HEK293 (cell line): ENCODE data around the gene SFMBT2.

Source experiments
- BCL11B ChIP-seq: fragments of 450-650 bp; formaldehyde crosslinking; IDR thresholded peaks from 2 replicates; pipeline ENCODE4 v1.5.1; 2016; ENCODE audit warnings: low read depth, missing biosample characterization, missing genetic modification characterization
- HOXD13 ChIP-seq: sonication (generic); formaldehyde crosslinking; IDR thresholded peaks from 2 replicates; pipeline ENCODE4 v1.8.0; 2022; ENCODE audit warnings: missing genetic modification reagents, borderline replicate concordance
- IKZF3 ChIP-seq: fragments of 450-650 bp; IDR thresholded peaks from 2 replicates; pipeline ENCODE4 v1.5.0; 2018; ENCODE audit warnings: missing biosample characterization, mild to moderate bottlenecking, missing genetic modification characterization, moderate library complexity
- MEIS1 ChIP-seq: sonication (generic); formaldehyde crosslinking; IDR thresholded peaks from 2 replicates; pipeline ENCODE4 v1.8.1; 2022; ENCODE audit warnings: missing genetic modification reagents, mild to moderate bottlenecking, borderline replicate concordance
- OSR2 ChIP-seq: fragments of 450-650 bp; formaldehyde crosslinking; IDR thresholded peaks from 2 replicates; pipeline ENCODE4 v1.5.1; 2016; ENCODE audit warnings: missing biosample characterization, missing genetic modification characterization
- YY2 ChIP-seq: fragments of 450-650 bp; formaldehyde crosslinking; IDR thresholded peaks from 2 replicates; pipeline ENCODE4 v1.5.1; 2016; ENCODE audit warnings: missing biosample characterization, missing genetic modification characterization
- ZBTB20 ChIP-seq: fragments of 450-650 bp; formaldehyde crosslinking; IDR thresholded peaks from 2 replicates; pipeline ENCODE4 v1.5.1; 2016; ENCODE audit warnings: missing biosample characterization, missing genetic modification characterization
- ZIC2 ChIP-seq: fragments of 450-650 bp; formaldehyde crosslinking; IDR thresholded peaks from 2 replicates; pipeline ENCODE4 v1.5.1; 2016; ENCODE audit warnings: missing biosample characterization, missing genetic modification characterization
- ZNF114 ChIP-seq: fragments of 450-650 bp; formaldehyde crosslinking; IDR thresholded peaks from 2 replicates; pipeline ENCODE4 v1.5.0; 2017; ENCODE audit warnings: missing biosample characterization, missing genetic modification characterization
- ZNF121 ChIP-seq: fragments of 450-650 bp; formaldehyde crosslinking; IDR thresholded peaks from 2 replicates; pipeline ENCODE4 v1.5.1; 2016; ENCODE audit warnings: missing biosample characterization, missing genetic modification characterization
- ZNF155 ChIP-seq: fragments of 450-650 bp; formaldehyde crosslinking; IDR thresholded peaks from 2 replicates; pipeline ENCODE4 v1.5.1; 2016; ENCODE audit warnings: missing biosample characterization, missing genetic modification characterization
- ZNF202 ChIP-seq: fragments of 450-650 bp; formaldehyde crosslinking; IDR thresholded peaks from 2 replicates; pipeline ENCODE4 v1.5.1; 2016; ENCODE audit warnings: missing biosample characterization, missing genetic modification characterization, borderline replicate concordance
- ZNF274 ChIP-seq, 2 experiments: fragments of 200-500 bp in 1 of 2; fragments of 450-650 bp in 1 of 2; sonication (Bioruptor generic) in 1 of 2; formaldehyde crosslinking in 1 of 2; IDR thresholded peaks; 2 replicates each; pipeline versions ENCODE4 v1.5.1 to v1.6.1; 2014 to 2016; ENCODE audit warnings: borderline replicate concordance in 1 of 2, inconsistent platforms in 1 of 2, low read length in 1 of 2, missing biosample characterization in 1 of 2, missing genetic modification characterization in 1 of 2
- ZNF302 ChIP-seq: fragments of 450-650 bp; formaldehyde crosslinking; IDR thresholded peaks from 2 replicates; pipeline ENCODE4 v1.5.1; 2016; ENCODE audit warnings: missing biosample characterization, missing genetic modification characterization, low read depth
- ZNF311 ChIP-seq: fragments of 450-650 bp; formaldehyde crosslinking; IDR thresholded peaks from 2 replicates; pipeline ENCODE4 v1.5.1; 2017; ENCODE audit warnings: missing biosample characterization, missing genetic modification characterization, borderline replicate concordance
- ZNF514 ChIP-seq: fragments of 450-650 bp; formaldehyde crosslinking; IDR thresholded peaks from 2 replicates; pipeline ENCODE4 v1.5.1; 2016; ENCODE audit warnings: missing biosample characterization, missing genetic modification characterization
- ZNF549 ChIP-seq: fragments of 450-650 bp; IDR thresholded peaks from 2 replicates; pipeline ENCODE4 v1.5.1; 2018; ENCODE audit warnings: missing biosample characterization, missing genetic modification characterization, mild to moderate bottlenecking, inconsistent platforms, moderate library complexity
- ZNF560 ChIP-seq: fragments of 450-650 bp; formaldehyde crosslinking; IDR thresholded peaks from 2 replicates; pipeline ENCODE4 v1.5.1; 2017; ENCODE audit warnings: missing biosample characterization, missing genetic modification characterization, borderline replicate concordance
- ZNF585B ChIP-seq: fragments of 450-650 bp; formaldehyde crosslinking; IDR thresholded peaks from 2 replicates; pipeline ENCODE4 v1.5.1; 2016; ENCODE audit warnings: missing biosample characterization, missing genetic modification characterization
- ZNF610 ChIP-seq: fragments of 450-650 bp; formaldehyde crosslinking; IDR thresholded peaks from 2 replicates; pipeline ENCODE4 v1.5.1; 2016; ENCODE audit warnings: missing biosample characterization, missing genetic modification characterization, borderline replicate concordance
- ZNF654 ChIP-seq: fragments of 450-650 bp; formaldehyde crosslinking; IDR thresholded peaks from 2 replicates; pipeline ENCODE4 v1.5.1; 2016; ENCODE audit warnings: low read depth, missing biosample characterization, missing genetic modification characterization
- ZNF660 ChIP-seq: fragments of 450-650 bp; IDR thresholded peaks from 2 replicates; pipeline ENCODE4 v1.5.1; 2018; ENCODE audit warnings: missing biosample characterization, mild to moderate bottlenecking, missing genetic modification characterization
- TF ChIP-seq, protein P1 (sequence below): fragments of 450-650 bp; formaldehyde crosslinking; IDR thresholded peaks from 2 replicates; pipeline ENCODE4 v1.5.1; 2016; ENCODE audit warnings: missing biosample characterization, missing genetic modification characterization
- TF ChIP-seq, protein P2 (sequence below): sonication (generic); formaldehyde crosslinking; IDR thresholded peaks from 2 replicates; pipeline ENCODE4 v1.8.1; 2022; ENCODE audit warnings: mild to moderate bottlenecking, moderate library complexity, missing genetic modification reagents
- TF ChIP-seq, protein P3 (sequence below): fragments of 450-650 bp; IDR thresholded peaks from 2 replicates; pipeline ENCODE4 v1.5.1; 2018; ENCODE audit warnings: missing biosample characterization, mild to moderate bottlenecking, missing genetic modification characterization
- TF ChIP-seq, protein P4 (sequence below): fragments of 450-650 bp; formaldehyde crosslinking; IDR thresholded peaks from 2 replicates; pipeline ENCODE4 v1.5.1; 2016; ENCODE audit warnings: missing biosample characterization, missing genetic modification characterization
- TF ChIP-seq, protein P5 (sequence below): fragments of 450-650 bp; formaldehyde crosslinking; IDR thresholded peaks from 2 replicates; pipeline ENCODE4 v1.5.1; 2016; ENCODE audit warnings: missing biosample characterization, missing genetic modification characterization

SFMBT2 gene

DNA sequence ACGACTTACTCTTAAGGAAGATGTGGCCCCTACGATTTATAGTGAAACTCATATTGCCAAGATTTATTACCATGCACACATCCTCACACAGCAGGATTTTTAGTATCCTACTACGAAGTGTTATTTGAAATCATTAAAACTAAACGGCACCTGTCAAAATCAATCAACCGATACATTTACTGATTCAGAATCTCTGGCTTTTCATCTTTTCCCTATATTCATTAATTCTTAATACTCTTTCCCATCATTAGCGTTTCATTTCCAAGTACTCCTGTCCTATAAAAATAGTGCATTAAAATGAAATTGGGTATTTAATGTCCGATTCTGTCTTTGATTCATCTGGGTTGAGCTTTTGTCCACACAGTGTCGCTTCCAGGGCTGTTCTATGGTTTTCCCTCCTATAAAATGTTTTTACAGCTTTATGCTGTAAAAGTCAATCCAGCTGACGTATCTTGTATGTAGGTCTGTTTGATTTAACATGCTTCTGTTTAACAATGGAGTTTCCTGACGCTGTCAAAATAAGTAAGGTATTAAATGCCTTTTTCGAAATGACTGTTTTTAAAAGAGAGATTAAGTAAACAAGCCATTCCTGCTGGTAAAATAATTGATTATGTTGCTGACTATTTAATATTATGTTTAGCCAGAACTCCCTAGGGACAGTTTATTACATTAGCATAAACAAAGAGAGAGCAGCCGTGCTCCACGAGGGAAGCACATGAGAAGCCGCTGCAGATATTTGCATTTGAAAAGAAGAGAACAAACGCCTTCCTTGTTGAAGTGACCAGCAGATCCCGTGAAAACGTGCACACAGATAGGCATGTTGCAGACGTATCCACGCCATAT is 22.3 kb upstream of the SFMBT2 start (continued):
- TF ChIP-seq ZNF549 (tag by site-specific recombination) (no peak), ZNF560 (tag by site-specific recombination) (no peak), ZNF585B (tag by site-specific recombination) (no peak), OSR2 (peak; percentile 98), HOXD13 (CRISPR knock-in tag) (no peak), ZNF610 (tag by site-specific recombination) (0 out of 2 replicates have a peak, but pooled peaks have one; percentile 60), BCL11B (tag by site-specific recombination) (peak; percentile 69), IKZF3 (peak; percentile 97), ZNF654 (tag by site-specific recombination) (peak; percentile 15), ZNF514 (tag by site-specific recombination) (no peak), MEIS1 (CRISPR knock-in tag) (no peak), ZNF121 (peak; percentile 43; the same call in 1 of the 2 replicates), ZBTB20 (tag by site-specific recombination) (no peak), ZNF311 (tag by site-specific recombination) (no peak), ZNF274 (IDR thresholded peaks at IDR 0.05; ENCODE audit: low read length) (no peak), ZNF274 (tag by site-specific recombination; IDR thresholded peaks at IDR 0.05; ENCODE audit: borderline replicate concordance) (no peak), ZNF660 (peak; percentile 99), ZNF302 (no peak), ZNF202 (tag by site-specific recombination) (no peak), ZIC2 (peak; percentile 72), ZNF114 (tag by site-specific recombination) (no peak), ZNF155 (tag by site-specific recombination) (no peak), YY2 (no peak)
- TF ChIP-seq, protein P1, sequence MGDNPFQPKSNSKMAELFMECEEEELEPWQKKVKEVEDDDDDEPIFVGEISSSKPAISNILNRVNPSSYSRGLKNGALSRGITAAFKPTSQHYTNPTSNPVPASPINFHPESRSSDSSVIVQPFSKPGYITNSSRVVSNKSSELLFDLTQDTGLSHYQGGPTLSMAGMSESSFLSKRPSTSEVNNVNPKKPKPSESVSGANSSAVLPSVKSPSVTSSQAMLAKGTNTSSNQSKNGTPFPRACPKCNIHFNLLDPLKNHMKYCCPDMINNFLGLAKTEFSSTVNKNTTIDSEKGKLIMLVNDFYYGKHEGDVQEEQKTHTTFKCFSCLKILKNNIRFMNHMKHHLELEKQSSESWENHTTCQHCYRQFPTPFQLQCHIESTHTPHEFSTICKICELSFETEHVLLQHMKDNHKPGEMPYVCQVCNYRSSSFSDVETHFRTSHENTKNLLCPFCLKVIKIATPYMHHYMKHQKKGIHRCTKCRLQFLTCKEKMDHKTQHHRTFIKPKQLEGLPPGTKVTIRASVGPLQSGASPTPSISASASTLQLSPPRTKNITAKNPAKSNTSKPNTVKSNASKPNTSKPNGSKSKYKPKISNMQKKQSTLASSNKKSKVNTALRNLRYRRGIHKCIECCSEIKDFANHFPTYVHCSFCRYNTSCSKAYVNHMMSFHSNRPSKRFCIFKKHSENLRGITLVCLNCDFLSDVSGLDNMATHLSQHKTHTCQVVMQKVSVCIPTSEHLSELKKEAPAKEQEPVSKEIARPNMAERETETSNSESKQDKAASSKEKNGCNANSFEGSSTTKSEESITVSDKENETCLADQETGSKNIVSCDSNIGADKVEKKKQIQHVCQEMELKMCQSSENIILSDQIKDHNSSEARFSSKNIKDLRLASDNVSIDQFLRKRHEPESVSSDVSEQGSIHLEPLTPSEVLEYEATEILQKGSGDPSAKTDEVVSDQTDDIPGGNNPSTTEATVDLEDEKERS (tag by site-specific recombination) = no peak
- TF ChIP-seq, protein P2, sequence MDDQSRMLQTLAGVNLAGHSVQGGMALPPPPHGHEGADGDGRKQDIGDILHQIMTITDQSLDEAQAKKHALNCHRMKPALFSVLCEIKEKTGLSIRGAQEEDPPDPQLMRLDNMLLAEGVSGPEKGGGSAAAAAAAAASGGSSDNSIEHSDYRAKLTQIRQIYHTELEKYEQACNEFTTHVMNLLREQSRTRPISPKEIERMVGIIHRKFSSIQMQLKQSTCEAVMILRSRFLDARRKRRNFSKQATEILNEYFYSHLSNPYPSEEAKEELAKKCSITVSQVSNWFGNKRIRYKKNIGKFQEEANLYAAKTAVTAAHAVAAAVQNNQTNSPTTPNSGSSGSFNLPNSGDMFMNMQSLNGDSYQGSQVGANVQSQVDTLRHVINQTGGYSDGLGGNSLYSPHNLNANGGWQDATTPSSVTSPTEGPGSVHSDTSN (CRISPR knock-in tag) = no peak
- TF ChIP-seq, protein P3, sequence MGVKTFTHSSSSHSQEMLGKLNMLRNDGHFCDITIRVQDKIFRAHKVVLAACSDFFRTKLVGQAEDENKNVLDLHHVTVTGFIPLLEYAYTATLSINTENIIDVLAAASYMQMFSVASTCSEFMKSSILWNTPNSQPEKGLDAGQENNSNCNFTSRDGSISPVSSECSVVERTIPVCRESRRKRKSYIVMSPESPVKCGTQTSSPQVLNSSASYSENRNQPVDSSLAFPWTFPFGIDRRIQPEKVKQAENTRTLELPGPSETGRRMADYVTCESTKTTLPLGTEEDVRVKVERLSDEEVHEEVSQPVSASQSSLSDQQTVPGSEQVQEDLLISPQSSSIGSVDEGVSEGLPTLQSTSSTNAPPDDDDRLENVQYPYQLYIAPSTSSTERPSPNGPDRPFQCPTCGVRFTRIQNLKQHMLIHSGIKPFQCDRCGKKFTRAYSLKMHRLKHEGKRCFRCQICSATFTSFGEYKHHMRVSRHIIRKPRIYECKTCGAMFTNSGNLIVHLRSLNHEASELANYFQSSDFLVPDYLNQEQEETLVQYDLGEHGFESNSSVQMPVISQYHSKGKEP (tag by site-specific recombination) = peak; percentile 91
- TF ChIP-seq, protein P4, sequence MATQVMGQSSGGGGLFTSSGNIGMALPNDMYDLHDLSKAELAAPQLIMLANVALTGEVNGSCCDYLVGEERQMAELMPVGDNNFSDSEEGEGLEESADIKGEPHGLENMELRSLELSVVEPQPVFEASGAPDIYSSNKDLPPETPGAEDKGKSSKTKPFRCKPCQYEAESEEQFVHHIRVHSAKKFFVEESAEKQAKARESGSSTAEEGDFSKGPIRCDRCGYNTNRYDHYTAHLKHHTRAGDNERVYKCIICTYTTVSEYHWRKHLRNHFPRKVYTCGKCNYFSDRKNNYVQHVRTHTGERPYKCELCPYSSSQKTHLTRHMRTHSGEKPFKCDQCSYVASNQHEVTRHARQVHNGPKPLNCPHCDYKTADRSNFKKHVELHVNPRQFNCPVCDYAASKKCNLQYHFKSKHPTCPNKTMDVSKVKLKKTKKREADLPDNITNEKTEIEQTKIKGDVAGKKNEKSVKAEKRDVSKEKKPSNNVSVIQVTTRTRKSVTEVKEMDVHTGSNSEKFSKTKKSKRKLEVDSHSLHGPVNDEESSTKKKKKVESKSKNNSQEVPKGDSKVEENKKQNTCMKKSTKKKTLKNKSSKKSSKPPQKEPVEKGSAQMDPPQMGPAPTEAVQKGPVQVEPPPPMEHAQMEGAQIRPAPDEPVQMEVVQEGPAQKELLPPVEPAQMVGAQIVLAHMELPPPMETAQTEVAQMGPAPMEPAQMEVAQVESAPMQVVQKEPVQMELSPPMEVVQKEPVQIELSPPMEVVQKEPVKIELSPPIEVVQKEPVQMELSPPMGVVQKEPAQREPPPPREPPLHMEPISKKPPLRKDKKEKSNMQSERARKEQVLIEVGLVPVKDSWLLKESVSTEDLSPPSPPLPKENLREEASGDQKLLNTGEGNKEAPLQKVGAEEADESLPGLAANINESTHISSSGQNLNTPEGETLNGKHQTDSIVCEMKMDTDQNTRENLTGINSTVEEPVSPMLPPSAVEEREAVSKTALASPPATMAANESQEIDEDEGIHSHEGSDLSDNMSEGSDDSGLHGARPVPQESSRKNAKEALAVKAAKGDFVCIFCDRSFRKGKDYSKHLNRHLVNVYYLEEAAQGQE (tag by site-specific recombination) = no peak
- TF ChIP-seq, protein P5, sequence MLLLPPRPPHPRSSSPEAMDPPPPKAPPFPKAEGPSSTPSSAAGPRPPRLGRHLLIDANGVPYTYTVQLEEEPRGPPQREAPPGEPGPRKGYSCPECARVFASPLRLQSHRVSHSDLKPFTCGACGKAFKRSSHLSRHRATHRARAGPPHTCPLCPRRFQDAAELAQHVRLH = peak; percentile 90; the same call in 1 of the 2 replicates
